Eye (tissue), 1 donor: Measurements from ENCODE around the gene ANKFN1.

Experiments used
- DNase-seq: peaks from one replicate; pipeline ENCODE4 v3.0.0-alpha.2; 2015

The ANKFN1 gene

GRCh38 chr17:56290101-56290801, 137.0 kb downstream of the ANKFN1 start:
- no peak for DNase-seq

- DNase-seq: no peak
Measured at GRCh38 chr17:56290802-56291118, 137.5 kb downstream of the ANKFN1 start.

GRCh38 chr17:56291226-56291805, 138.0 kb downstream of the ANKFN1 start:
- no peak for DNase-seq

GRCh38 chr17:56292010-56292409, 138.7 kb downstream of the ANKFN1 start:
- DNase-seq: no peak

- no peak for DNase-seq
Measured at GRCh38 chr17:56292578-56292977, 139.3 kb downstream of the ANKFN1 start.

- no peak for DNase-seq
Measured at GRCh38 chr17:56297184-56297583, 143.9 kb downstream of the ANKFN1 start.

- no peak for DNase-seq
Measured at GRCh38 chr17:56298846-56299245, 145.6 kb downstream of the ANKFN1 start.

- no peak for DNase-seq
Measured at GRCh38 chr17:56300144-56300543, 146.9 kb downstream of the ANKFN1 start.

GRCh38 chr17:56305007-56305406, 151.7 kb downstream of the ANKFN1 start:
- no peak for DNase-seq

GRCh38 chr17:56309897-56310296, 156.6 kb downstream of the ANKFN1 start:
- no peak for DNase-seq

GRCh38 chr17:56310782-56311181, 157.5 kb downstream of the ANKFN1 start:
- no peak for DNase-seq

- DNase-seq: no peak
Measured at GRCh38 chr17:56313201-56313600, 159.9 kb downstream of the ANKFN1 start.

- DNase-seq: no peak
Measured at GRCh38 chr17:56314026-56314425, 160.8 kb downstream of the ANKFN1 start.

GRCh38 chr17:56314984-56315602, 161.8 kb downstream of the ANKFN1 start:
- DNase-seq: no peak

GRCh38 chr17:56316604-56317003, 163.3 kb downstream of the ANKFN1 start:
- DNase-seq: no peak

GRCh38 chr17:56317351-56318208, 164.3 kb downstream of the ANKFN1 start:
- DNase-seq: no peak

GRCh38 chr17:56319531-56319930, 166.3 kb downstream of the ANKFN1 start:
- DNase-seq: peak; percentile 78

- peak; percentile 34 for DNase-seq
Measured at GRCh38 chr17:56320443-56320842, 167.2 kb downstream of the ANKFN1 start.

GRCh38 chr17:56322991-56323390, 169.7 kb downstream of the ANKFN1 start:
- no peak for DNase-seq

GRCh38 chr17:56324676-56325075, 171.4 kb downstream of the ANKFN1 start:
- no peak for DNase-seq

GRCh38 chr17:56325313-56326000, 172.2 kb downstream of the ANKFN1 start:
- DNase-seq: peak; percentile 37

- no peak for DNase-seq
Measured at GRCh38 chr17:56326001-56326359, 172.7 kb downstream of the ANKFN1 start.

GRCh38 chr17:56347639-56348038, 194.4 kb downstream of the ANKFN1 start:
- peak; percentile 48 for DNase-seq
